ENCODE results near the gene POLD1. TPM values are rescaled to one million over a fixed set of nuclear protein-coding genes. Genes with fewer than 3 reads are reported as not detected.

The POLD1 gene
- polyA plus RNA-seq, 1 experiment = 5.1 TPM

GRCh38 chr19:50467566-50467965 is 83.4 kb downstream of the POLD1 start:
- no peak overlapping the region for H3K27ac ChIP-seq (ENCODE audit: low read depth, low read length)
- POLR2A ChIA-PET = no interaction called here
- no peak overlapping the region for H3K4me3 ChIP-seq (ENCODE audit: low read depth, low read length)
- CTCF ChIA-PET = no interaction called here
- DNase-seq (ENCODE audit: low read depth, low spot score) = no peak
- H3K9me3 ChIP-seq (ENCODE audit: control insufficient read depth, insufficient read depth, low read length) = no peaks in the 10 kb centered on the region; the same call in 1 of the 2 replicates
- TF ChIP-seq, protein P1, sequence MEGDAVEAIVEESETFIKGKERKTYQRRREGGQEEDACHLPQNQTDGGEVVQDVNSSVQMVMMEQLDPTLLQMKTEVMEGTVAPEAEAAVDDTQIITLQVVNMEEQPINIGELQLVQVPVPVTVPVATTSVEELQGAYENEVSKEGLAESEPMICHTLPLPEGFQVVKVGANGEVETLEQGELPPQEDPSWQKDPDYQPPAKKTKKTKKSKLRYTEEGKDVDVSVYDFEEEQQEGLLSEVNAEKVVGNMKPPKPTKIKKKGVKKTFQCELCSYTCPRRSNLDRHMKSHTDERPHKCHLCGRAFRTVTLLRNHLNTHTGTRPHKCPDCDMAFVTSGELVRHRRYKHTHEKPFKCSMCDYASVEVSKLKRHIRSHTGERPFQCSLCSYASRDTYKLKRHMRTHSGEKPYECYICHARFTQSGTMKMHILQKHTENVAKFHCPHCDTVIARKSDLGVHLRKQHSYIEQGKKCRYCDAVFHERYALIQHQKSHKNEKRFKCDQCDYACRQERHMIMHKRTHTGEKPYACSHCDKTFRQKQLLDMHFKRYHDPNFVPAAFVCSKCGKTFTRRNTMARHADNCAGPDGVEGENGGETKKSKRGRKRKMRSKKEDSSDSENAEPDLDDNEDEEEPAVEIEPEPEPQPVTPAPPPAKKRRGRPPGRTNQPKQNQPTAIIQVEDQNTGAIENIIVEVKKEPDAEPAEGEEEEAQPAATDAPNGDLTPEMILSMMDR (IDR thresholded peaks at IDR 0.05; ENCODE audit: low read depth, low read length) = no peak
- peaks cover 2% of the 10 kb centered on the region for H3K27me3 ChIP-seq (ENCODE audit: control insufficient read depth, insufficient read depth, low read length)

Other genes starting within 250 kb of the POLD1 start
- not detected in 2 replicates for gene IZUMO2, start 221.1 kb upstream of the POLD1 start, polyA plus RNA-seq (2011; rRNA removed)
- not detected in 2 replicates for gene MYH14, start 180.7 kb upstream of the POLD1 start, polyA plus RNA-seq (2011; rRNA removed)
- gene KCNC3, start 55.0 kb upstream of the POLD1 start, polyA plus RNA-seq (2011; rRNA removed) = not detected in 2 replicates
- 0.10 and 0.16 TPM in 2 replicates for gene NAPSA, start 18.7 kb upstream of the POLD1 start, polyA plus RNA-seq (2011; rRNA removed)
- 23.7 and 32.5 TPM in 2 replicates for gene NR1H2, start 7.9 kb upstream of the POLD1 start, polyA plus RNA-seq (2011; rRNA removed)
- not detected in 2 replicates for gene SPIB, start 34.6 kb downstream of the POLD1 start, polyA plus RNA-seq (2011; rRNA removed)
- not detected in 2 replicates for gene MYBPC2, start 48.5 kb downstream of the POLD1 start, polyA plus RNA-seq (2011; rRNA removed)
- 45.4 and 57.2 TPM in 2 replicates for gene EMC10, start 92.2 kb downstream of the POLD1 start, polyA plus RNA-seq (2011; rRNA removed)
- gene GARIN5A, start 92.5 kb downstream of the POLD1 start, polyA plus RNA-seq (2011; rRNA removed) = 0.32 and 0.48 TPM in 2 replicates
- 19.6 and 30.7 TPM in 2 replicates for gene JOSD2, start 126.8 kb downstream of the POLD1 start, polyA plus RNA-seq (2011; rRNA removed)
- gene ASPDH, start 129.6 kb downstream of the POLD1 start, polyA plus RNA-seq (2011; rRNA removed) = not detected in 2 replicates
- gene LRRC4B, start 184.1 kb downstream of the POLD1 start, polyA plus RNA-seq (2011; rRNA removed) = not detected in 2 replicates

Measured in AG04450 (cell line).